PFSK-1 (cell line): ENCODE data around the gene HACD4.

Experiments
- FOXP2 ChIP-seq: optimal IDR thresholded peaks from 2 replicates; pipeline ENCODE3; 2011; ENCODE audit warnings: borderline replicate concordance, control low read depth, inconsistent platforms; ENCODE audit not compliant: insufficient read depth; ENCODE audit errors: extremely low read length, extremely low read depth
- POLR2AphosphoS5 ChIP-seq: IDR thresholded peaks from 2 replicates; pipeline ENCODE4 v1.6.1; 2012; ENCODE audit warnings: low read depth, mild to moderate bottlenecking, control low read depth, low read length, moderate library complexity
- REST ChIP-seq, 2 experiments: IDR thresholded peaks; 2 replicates each; pipeline versions ENCODE4 v1.6.1 to v1.8.0; 2011 to 2012; ENCODE audit warnings: low read depth in 2 of 2, low read length in 2 of 2, control low read depth in 1 of 2, inconsistent platforms in 1 of 2, mild to moderate bottlenecking in 1 of 2, moderate library complexity in 1 of 2; ENCODE audit not compliant: insufficient read depth in 1 of 2
- SIN3A ChIP-seq: IDR thresholded peaks from 2 replicates; pipeline ENCODE4 v1.6.1; 2012; ENCODE audit warnings: mild to moderate bottlenecking, low read length, moderate library complexity, borderline replicate concordance; ENCODE audit not compliant: insufficient read depth
- TAF1 ChIP-seq: IDR thresholded peaks from 2 replicates; pipeline ENCODE4 v1.6.1; 2012; ENCODE audit warnings: low read length, control low read depth, borderline replicate concordance; ENCODE audit not compliant: insufficient read depth

HACD4 gene

GRCh38 chr9:21070906-21071305 lies 39.5 kb upstream of the HACD4 start:
- TF ChIP-seq FOXP2: no peak
- TF ChIP-seq SIN3A: no peak
- no peak for TF ChIP-seq REST (IDR thresholded peaks at IDR 0.05; ENCODE audit: insufficient read depth in 1 of 2, low read depth in 2 of 2, low read length in 2 of 2)
- no peak for TF ChIP-seq POLR2AphosphoS5
- TF ChIP-seq TAF1: no peak

GRCh38 chr9:21070171-21070571 lies 38.7 kb upstream of the HACD4 start:
- TF ChIP-seq REST (IDR thresholded peaks at IDR 0.05; ENCODE audit: insufficient read depth in 1 of 2, low read depth in 2 of 2, low read length in 2 of 2): no peak
- TF ChIP-seq FOXP2: no peak
- no peak for TF ChIP-seq POLR2AphosphoS5
- no peak for TF ChIP-seq SIN3A
- no peak for TF ChIP-seq TAF1

GRCh38 chr9:21060919-21061561 lies 29.6 kb upstream of the HACD4 start:
- TF ChIP-seq POLR2AphosphoS5: no peak
- TF ChIP-seq REST (IDR thresholded peaks at IDR 0.05; ENCODE audit: insufficient read depth in 1 of 2, low read depth in 2 of 2, low read length in 2 of 2): no peak
- TF ChIP-seq FOXP2: no peak
- no peak for TF ChIP-seq SIN3A
- no peak for TF ChIP-seq TAF1

GRCh38 chr9:21056931-21057330 lies 25.5 kb upstream of the HACD4 start:
- TF ChIP-seq FOXP2 (no peak), POLR2AphosphoS5 (no peak), TAF1 (no peak), SIN3A (no peak), REST (IDR thresholded peaks at IDR 0.05; ENCODE audit: insufficient read depth in 1 of 2, low read depth in 2 of 2, low read length in 2 of 2) (no peak)

GRCh38 chr9:21053851-21054250 lies 22.4 kb upstream of the HACD4 start:
- no peak for TF ChIP-seq POLR2AphosphoS5
- no peak for TF ChIP-seq REST (IDR thresholded peaks at IDR 0.05; ENCODE audit: insufficient read depth in 1 of 2, low read depth in 2 of 2, low read length in 2 of 2)
- TF ChIP-seq FOXP2: no peak
- TF ChIP-seq SIN3A: no peak
- no peak for TF ChIP-seq TAF1
